Panc1 (cell line): ENCODE data around the gene CPA2.

Experiments
- POLR2AphosphoS5 ChIP-seq: IDR thresholded peaks from 2 replicates; pipeline ENCODE4 v1.6.1; 2012; ENCODE audit warnings: mild to moderate bottlenecking, low read depth, low read length, moderate library complexity
- TF ChIP-seq, protein P1 (sequence below): fragments of 450-650 bp; IDR thresholded peaks from 2 replicates; pipeline ENCODE4 v1.5.1; 2017; ENCODE audit warnings: mild to moderate bottlenecking
- TF ChIP-seq, protein P2 (sequence below), 2 experiments: IDR thresholded peaks; 2 replicates each; pipeline ENCODE4 v1.6.1; 2011 to 2012; ENCODE audit warnings: low read depth in 2 of 2, control low read depth in 1 of 2, low read length in 1 of 2, mild to moderate bottlenecking in 1 of 2, moderate library complexity in 1 of 2; ENCODE audit not compliant: insufficient read depth in 1 of 2

DNA sequence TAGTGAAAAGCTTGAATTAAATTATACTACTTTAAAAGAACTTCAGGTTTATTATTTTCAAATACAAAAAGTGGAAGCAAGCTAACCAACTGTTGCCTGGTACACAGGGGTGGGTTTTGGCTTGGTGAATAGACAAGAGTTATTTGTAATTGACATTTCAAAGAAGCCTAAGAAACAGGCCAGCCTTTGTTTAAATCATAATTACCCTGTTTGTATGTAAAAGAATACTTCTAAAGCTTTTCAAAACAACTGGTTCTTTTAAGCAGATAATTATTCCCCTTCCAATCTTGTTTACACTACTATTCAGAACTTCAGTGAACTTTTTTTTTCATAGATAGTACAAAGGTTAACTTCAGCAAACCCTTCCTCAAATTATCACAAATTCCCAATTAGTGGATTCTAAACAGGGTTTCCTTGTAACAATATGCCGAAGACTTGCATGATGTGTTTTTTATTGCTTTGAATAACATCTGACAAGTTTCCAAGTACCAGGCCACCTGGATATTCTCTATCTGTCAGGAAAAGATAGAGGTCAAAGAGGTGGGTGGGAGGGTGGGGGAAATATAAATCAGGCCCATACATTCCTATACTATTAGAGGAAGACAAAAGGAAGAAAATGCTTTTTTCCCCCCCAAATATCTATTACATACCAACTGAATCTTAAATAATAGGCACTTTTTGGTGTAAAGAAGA, 38.6 kb upstream of the CPA2 start:
- TF ChIP-seq, protein P1, sequence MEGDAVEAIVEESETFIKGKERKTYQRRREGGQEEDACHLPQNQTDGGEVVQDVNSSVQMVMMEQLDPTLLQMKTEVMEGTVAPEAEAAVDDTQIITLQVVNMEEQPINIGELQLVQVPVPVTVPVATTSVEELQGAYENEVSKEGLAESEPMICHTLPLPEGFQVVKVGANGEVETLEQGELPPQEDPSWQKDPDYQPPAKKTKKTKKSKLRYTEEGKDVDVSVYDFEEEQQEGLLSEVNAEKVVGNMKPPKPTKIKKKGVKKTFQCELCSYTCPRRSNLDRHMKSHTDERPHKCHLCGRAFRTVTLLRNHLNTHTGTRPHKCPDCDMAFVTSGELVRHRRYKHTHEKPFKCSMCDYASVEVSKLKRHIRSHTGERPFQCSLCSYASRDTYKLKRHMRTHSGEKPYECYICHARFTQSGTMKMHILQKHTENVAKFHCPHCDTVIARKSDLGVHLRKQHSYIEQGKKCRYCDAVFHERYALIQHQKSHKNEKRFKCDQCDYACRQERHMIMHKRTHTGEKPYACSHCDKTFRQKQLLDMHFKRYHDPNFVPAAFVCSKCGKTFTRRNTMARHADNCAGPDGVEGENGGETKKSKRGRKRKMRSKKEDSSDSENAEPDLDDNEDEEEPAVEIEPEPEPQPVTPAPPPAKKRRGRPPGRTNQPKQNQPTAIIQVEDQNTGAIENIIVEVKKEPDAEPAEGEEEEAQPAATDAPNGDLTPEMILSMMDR = no peak
- TF ChIP-seq, protein P2, sequence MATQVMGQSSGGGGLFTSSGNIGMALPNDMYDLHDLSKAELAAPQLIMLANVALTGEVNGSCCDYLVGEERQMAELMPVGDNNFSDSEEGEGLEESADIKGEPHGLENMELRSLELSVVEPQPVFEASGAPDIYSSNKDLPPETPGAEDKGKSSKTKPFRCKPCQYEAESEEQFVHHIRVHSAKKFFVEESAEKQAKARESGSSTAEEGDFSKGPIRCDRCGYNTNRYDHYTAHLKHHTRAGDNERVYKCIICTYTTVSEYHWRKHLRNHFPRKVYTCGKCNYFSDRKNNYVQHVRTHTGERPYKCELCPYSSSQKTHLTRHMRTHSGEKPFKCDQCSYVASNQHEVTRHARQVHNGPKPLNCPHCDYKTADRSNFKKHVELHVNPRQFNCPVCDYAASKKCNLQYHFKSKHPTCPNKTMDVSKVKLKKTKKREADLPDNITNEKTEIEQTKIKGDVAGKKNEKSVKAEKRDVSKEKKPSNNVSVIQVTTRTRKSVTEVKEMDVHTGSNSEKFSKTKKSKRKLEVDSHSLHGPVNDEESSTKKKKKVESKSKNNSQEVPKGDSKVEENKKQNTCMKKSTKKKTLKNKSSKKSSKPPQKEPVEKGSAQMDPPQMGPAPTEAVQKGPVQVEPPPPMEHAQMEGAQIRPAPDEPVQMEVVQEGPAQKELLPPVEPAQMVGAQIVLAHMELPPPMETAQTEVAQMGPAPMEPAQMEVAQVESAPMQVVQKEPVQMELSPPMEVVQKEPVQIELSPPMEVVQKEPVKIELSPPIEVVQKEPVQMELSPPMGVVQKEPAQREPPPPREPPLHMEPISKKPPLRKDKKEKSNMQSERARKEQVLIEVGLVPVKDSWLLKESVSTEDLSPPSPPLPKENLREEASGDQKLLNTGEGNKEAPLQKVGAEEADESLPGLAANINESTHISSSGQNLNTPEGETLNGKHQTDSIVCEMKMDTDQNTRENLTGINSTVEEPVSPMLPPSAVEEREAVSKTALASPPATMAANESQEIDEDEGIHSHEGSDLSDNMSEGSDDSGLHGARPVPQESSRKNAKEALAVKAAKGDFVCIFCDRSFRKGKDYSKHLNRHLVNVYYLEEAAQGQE (IDR thresholded peaks at IDR 0.05; ENCODE audit: insufficient read depth in 1 of 2, low read depth in 2 of 2, low read length in 1 of 2) = no peak
- no peak for TF ChIP-seq POLR2AphosphoS5
